GM10266 (cell line): Measurements from ENCODE around the gene PGA4.

Experiments used
- DNase-seq: peaks from one replicate; pipeline ENCODE4 v3.0.0; 2012; ENCODE audit errors: extremely low spot score
- TF ChIP-seq, protein P1 (sequence below): IDR thresholded peaks from 2 replicates; pipeline ENCODE4 v1.5.1; 2012; ENCODE audit warnings: mild to moderate bottlenecking, low read depth; ENCODE audit not compliant: control insufficient read depth, insufficient read depth; ENCODE audit errors: missing control alignments

Gene PGA4

GRCh38 chr11:61181489-61181888 is 40.7 kb upstream of the PGA4 start:
- TF ChIP-seq, protein P1, sequence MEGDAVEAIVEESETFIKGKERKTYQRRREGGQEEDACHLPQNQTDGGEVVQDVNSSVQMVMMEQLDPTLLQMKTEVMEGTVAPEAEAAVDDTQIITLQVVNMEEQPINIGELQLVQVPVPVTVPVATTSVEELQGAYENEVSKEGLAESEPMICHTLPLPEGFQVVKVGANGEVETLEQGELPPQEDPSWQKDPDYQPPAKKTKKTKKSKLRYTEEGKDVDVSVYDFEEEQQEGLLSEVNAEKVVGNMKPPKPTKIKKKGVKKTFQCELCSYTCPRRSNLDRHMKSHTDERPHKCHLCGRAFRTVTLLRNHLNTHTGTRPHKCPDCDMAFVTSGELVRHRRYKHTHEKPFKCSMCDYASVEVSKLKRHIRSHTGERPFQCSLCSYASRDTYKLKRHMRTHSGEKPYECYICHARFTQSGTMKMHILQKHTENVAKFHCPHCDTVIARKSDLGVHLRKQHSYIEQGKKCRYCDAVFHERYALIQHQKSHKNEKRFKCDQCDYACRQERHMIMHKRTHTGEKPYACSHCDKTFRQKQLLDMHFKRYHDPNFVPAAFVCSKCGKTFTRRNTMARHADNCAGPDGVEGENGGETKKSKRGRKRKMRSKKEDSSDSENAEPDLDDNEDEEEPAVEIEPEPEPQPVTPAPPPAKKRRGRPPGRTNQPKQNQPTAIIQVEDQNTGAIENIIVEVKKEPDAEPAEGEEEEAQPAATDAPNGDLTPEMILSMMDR: no peak
- DNase-seq: no peak

GRCh38 chr11:61183645-61184044 is 38.5 kb upstream of the PGA4 start:
- TF ChIP-seq, protein P1: no peak

DNA sequence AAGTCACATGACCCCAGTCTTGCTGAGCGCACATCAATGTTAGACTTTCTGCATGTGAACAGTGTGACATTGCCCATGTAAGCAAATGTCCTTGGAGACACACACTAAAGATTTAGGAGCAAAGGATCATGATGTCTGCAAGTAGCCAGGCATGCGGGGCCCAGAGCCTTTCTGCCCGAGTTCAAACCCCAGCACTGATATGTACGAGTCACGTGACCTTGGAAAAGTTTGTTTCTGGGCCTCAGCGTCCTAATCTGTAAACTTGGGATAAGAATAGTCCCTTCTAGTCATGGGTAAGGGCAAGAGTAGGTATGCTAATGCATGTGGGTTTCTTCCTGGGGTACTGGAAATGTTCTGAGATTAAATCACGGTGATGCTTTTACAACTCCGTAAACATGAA is 35.6 kb upstream of the PGA4 start:
- TF ChIP-seq, protein P1: no peak

More at GRCh38 chr11:61183645-61184044, 38.5 kb upstream of the PGA4 start:
- no peak for DNase-seq

DNA sequence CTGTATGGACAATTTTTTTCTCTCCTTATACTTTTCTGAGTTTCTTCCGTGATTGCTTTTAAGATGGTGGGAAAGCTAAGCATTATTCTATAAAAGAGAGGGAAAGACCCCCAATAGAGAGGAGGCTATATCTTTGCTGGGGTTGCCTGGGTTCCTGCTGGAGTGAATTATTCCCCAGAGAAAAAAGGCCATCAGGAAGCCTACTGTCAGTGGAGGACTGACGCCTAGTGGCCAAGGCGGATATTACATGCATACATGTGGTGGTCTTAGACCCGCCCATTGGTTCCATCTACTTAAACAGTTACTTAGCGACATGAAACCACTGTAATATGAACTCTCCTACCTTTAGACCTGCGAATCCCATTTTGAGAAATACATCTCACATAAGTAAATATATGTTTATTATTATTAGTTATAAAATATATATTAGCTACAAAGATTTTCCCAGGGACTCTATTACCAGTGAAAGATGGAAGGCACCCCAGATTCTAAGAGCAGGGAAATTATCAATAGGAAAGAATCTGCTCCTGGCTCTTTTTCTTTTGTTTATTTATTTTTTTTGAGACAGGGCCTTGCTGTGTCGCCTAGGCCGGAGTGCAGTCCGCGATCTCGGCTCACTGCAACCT is 34.5 kb upstream of the PGA4 start:
- peak; percentile 76 for DNase-seq
- TF ChIP-seq, protein P1: peak; percentile 97

More for the DNA sequence above, 35.6 kb upstream of the PGA4 start:
- DNase-seq: peak; percentile 2

GRCh38 chr11:61189933-61190332 is 32.2 kb upstream of the PGA4 start:
- no peak for DNase-seq
- TF ChIP-seq, protein P1: no peak

DNA sequence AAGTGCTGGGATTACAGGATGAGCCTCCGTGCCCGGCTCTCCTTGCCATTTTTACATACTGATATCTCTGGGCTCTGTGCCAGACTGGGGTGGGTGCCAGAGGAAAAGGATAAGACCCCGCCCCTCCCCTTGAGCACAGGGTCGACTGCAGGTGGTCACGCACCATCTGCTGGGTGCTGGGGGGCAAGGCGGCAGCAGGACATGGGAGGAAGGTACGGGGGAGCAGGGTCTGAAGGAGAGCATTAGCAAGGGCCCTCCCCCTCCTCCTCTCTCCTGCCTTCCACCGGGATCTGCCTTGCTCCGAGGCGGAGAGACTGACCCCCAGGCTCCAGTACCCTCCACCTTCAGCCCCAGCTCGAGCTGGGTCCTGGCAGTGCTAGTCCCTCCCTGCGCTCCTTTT is 28.6 kb upstream of the PGA4 start:
- TF ChIP-seq, protein P1: no peak
- no peak for DNase-seq

DNA sequence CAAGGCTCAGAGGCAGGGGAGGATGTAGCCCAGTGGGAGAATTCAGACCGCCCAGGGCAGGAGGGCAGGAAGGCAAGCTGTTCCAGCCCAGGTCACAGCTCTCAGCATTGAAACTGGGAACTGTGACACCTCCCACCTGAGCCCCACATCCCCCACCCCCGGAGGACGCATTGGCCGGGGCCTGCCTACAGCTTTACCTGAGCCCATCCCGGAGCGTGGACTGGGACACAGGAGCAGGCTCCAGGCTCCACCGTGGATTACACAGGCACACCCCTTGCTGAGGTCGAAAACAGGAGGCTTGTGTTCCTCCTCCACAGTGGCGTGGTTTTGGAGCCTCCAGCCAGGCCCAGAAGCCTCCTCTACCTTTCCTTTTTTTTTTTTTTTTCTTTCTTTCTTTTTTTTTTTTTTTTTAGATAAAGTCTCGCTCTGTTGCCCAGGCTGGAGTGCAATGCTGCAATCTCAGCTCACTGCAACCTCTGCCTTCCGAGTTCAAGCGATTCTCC is 27.9 kb upstream of the PGA4 start:
- TF ChIP-seq, protein P1: no peak
- DNase-seq: peak; percentile 2
